ENCODE measurements around the gene ROBO1. TPM values are rescaled to one million over a fixed set of nuclear protein-coding genes. Genes with fewer than 3 reads are reported as not detected.

ROBO1 gene
- polyA plus RNA-seq, 1 donor (not counting 4 experiments of a cell fraction or from before 2014, with no cell fraction given) = 27.1 TPM

DNA sequence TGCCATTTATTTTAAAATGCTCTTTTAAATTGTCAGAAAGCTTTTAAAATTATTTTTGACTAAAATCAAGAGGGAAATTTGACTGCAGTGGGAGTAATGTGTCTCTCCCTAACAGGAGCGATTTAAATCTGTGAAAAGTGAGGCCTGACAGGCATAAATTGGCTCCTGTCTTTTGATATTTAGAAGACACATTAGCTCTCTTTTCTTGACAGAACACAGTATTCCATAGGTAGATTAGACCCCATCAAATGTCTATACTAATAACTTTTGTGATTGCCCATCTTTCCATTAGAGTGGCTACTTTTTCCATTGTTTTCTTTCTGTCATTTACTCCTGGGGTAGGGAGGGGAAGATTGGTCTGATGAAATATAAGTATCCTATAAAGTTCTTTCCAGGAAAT, 866.3 kb downstream of the ROBO1 start:
- Histone ChIP-seq H3K36me3 (ENCODE audit: control insufficient read depth in 2 of 2, extremely low read depth in 1 of 2, insufficient read depth in 2 of 2, low read length in 2 of 2) (no peaks in the 10 kb centered on the region), H3K4me2 (ENCODE audit: control insufficient read depth, extremely low read depth, insufficient read depth, low read depth, low read length) (no peak overlapping the region), H3K9ac (ENCODE audit: control insufficient read depth, extremely low read depth, insufficient read depth, low read length) (no peak overlapping the region), H3K27ac (ENCODE audit: control insufficient read depth, insufficient read depth, low read length) (no peak overlapping the region), H4K20me1 (ENCODE audit: control insufficient read depth, extremely low read depth, insufficient read depth, low read length) (no peaks in the 10 kb centered on the region), H3K27me3 (ENCODE audit: control insufficient read depth, extremely low read depth, insufficient read depth, low read length) (no peaks in the 10 kb centered on the region), H3K4me3 (ENCODE audit: control insufficient read depth in 2 of 3, extremely low read depth in 1 of 3, insufficient read depth in 2 of 3, low read depth in 1 of 3, low read length in 3 of 3) (no peak overlapping the region), H2AFZ (ENCODE audit: control insufficient read depth, low read length) (no peak overlapping the region), H3K9me1 (ENCODE audit: control insufficient read depth, extremely low read depth, insufficient read depth, low read length) (no peaks in the 10 kb centered on the region), H3K79me2 (ENCODE audit: control insufficient read depth, insufficient read depth, low read length) (no peaks in the 10 kb centered on the region), H3K4me1 (ENCODE audit: control insufficient read depth, extremely low read depth, insufficient read depth, low read length) (no peaks in the 10 kb centered on the region), H3K9me3 (ENCODE audit: control insufficient read depth, low read depth, low read length) (no peaks in the 10 kb centered on the region)
- DNase-seq (ENCODE audit: low read depth, low spot score) (no peak), FAIRE-seq (no peak)
- dilution Hi-C loops (cut with MboI; ENCODE audit: extremely low pct_ligation_motif_present, low sequenced_read_pairs) = no loop called here
- no peak for TF ChIP-seq EZH2 (IDR thresholded peaks at IDR 0.05; ENCODE audit: low read length)
- TF ChIP-seq, protein P1, sequence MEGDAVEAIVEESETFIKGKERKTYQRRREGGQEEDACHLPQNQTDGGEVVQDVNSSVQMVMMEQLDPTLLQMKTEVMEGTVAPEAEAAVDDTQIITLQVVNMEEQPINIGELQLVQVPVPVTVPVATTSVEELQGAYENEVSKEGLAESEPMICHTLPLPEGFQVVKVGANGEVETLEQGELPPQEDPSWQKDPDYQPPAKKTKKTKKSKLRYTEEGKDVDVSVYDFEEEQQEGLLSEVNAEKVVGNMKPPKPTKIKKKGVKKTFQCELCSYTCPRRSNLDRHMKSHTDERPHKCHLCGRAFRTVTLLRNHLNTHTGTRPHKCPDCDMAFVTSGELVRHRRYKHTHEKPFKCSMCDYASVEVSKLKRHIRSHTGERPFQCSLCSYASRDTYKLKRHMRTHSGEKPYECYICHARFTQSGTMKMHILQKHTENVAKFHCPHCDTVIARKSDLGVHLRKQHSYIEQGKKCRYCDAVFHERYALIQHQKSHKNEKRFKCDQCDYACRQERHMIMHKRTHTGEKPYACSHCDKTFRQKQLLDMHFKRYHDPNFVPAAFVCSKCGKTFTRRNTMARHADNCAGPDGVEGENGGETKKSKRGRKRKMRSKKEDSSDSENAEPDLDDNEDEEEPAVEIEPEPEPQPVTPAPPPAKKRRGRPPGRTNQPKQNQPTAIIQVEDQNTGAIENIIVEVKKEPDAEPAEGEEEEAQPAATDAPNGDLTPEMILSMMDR (optimal IDR thresholded peaks at IDR 0.05 in 1 of 3, IDR thresholded peaks at IDR 0.05 in 1 of 3, conservative IDR thresholded peaks at IDR 0.05 in 1 of 3; ENCODE audit: extremely low read depth in 1 of 3, insufficient read depth in 2 of 3, low read length in 3 of 3) = no peak

DNA sequence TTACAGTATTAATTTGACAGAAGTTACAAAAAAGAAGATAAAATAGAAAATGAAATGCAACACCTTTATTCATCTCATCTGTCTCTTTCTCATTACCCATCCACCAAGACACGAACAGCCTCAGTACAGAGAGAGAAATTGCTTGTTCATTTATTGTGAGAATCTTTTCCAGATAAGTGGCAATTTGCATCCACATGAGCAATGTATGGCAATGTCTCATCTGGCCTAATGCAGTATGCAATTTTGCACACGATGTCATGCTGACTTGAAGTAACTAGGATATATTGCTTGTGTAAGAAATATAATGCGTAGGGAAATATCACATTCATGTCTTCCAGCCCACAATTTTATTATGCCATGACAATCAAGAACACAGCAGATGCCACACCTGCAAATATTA, 866.9 kb downstream of the ROBO1 start:
- DNase-seq (ENCODE audit: low read depth, low spot score) (no peak), FAIRE-seq (no peak)
- Histone ChIP-seq H3K9me1 (ENCODE audit: control insufficient read depth, extremely low read depth, insufficient read depth, low read length) (no peaks in the 10 kb centered on the region), H3K4me3 (ENCODE audit: control insufficient read depth in 2 of 3, extremely low read depth in 1 of 3, insufficient read depth in 2 of 3, low read depth in 1 of 3, low read length in 3 of 3) (no peak overlapping the region), H3K9ac (ENCODE audit: control insufficient read depth, extremely low read depth, insufficient read depth, low read length) (no peak overlapping the region), H3K36me3 (ENCODE audit: control insufficient read depth in 2 of 2, extremely low read depth in 1 of 2, insufficient read depth in 2 of 2, low read length in 2 of 2) (no peaks in the 10 kb centered on the region), H2AFZ (ENCODE audit: control insufficient read depth, low read length) (no peak overlapping the region), H3K27ac (ENCODE audit: control insufficient read depth, insufficient read depth, low read length) (no peak overlapping the region), H3K79me2 (ENCODE audit: control insufficient read depth, insufficient read depth, low read length) (no peaks in the 10 kb centered on the region), H3K27me3 (ENCODE audit: control insufficient read depth, extremely low read depth, insufficient read depth, low read length) (no peaks in the 10 kb centered on the region), H3K4me1 (ENCODE audit: control insufficient read depth, extremely low read depth, insufficient read depth, low read length) (no peaks in the 10 kb centered on the region), H4K20me1 (ENCODE audit: control insufficient read depth, extremely low read depth, insufficient read depth, low read length) (no peaks in the 10 kb centered on the region), H3K4me2 (ENCODE audit: control insufficient read depth, extremely low read depth, insufficient read depth, low read depth, low read length) (no peak overlapping the region), H3K9me3 (ENCODE audit: control insufficient read depth, low read depth, low read length) (no peaks in the 10 kb centered on the region)
- no peak for TF ChIP-seq EZH2 (IDR thresholded peaks at IDR 0.05; ENCODE audit: low read length)
- TF ChIP-seq, protein P1 (optimal IDR thresholded peaks at IDR 0.05 in 1 of 3, IDR thresholded peaks at IDR 0.05 in 1 of 3, conservative IDR thresholded peaks at IDR 0.05 in 1 of 3; ENCODE audit: extremely low read depth in 1 of 3, insufficient read depth in 2 of 3, low read length in 3 of 3) = no peak
- dilution Hi-C loops (cut with MboI; ENCODE audit: extremely low pct_ligation_motif_present, low sequenced_read_pairs) = no loop called here
